ENCODE measurements around the gene NOM1.
"Not testable (repeated sequence)": the region's sequence is repeated elsewhere in the genome, so short reads cannot be mapped to it uniquely, and the experiment has no call there.

NOM1 gene, protein sequence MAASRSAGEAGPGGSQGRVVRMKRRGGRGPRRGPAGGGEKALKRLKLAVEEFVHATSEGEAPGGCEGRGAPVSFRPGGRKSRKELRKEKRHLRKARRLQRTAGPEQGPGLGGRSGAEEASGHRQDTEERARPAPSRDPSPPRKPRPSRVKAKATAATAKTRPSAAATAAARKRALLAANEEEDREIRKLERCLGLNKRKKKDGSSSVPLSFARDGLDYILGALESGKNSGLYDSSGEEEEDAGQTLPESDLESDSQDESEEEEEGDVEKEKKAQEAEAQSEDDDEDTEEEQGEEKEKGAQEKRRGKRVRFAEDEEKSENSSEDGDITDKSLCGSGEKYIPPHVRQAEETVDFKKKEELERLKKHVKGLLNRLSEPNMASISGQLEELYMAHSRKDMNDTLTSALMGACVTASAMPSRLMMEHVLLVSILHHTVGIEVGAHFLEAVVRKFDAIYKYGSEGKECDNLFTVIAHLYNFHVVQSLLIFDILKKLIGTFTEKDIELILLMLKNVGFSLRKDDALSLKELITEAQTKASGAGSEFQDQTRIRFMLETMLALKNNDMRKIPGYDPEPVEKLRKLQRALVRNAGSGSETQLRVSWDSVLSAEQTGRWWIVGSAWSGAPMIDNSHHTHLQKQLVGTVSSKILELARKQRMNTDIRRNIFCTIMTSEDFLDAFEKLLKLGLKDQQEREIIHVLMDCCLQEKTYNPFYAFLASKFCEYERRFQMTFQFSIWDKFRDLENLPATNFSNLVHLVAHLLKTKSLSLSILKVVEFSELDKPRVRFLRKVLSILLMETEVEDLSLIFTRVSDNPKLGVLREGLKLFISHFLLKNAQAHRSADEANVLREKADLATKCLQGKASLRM

DNA sequence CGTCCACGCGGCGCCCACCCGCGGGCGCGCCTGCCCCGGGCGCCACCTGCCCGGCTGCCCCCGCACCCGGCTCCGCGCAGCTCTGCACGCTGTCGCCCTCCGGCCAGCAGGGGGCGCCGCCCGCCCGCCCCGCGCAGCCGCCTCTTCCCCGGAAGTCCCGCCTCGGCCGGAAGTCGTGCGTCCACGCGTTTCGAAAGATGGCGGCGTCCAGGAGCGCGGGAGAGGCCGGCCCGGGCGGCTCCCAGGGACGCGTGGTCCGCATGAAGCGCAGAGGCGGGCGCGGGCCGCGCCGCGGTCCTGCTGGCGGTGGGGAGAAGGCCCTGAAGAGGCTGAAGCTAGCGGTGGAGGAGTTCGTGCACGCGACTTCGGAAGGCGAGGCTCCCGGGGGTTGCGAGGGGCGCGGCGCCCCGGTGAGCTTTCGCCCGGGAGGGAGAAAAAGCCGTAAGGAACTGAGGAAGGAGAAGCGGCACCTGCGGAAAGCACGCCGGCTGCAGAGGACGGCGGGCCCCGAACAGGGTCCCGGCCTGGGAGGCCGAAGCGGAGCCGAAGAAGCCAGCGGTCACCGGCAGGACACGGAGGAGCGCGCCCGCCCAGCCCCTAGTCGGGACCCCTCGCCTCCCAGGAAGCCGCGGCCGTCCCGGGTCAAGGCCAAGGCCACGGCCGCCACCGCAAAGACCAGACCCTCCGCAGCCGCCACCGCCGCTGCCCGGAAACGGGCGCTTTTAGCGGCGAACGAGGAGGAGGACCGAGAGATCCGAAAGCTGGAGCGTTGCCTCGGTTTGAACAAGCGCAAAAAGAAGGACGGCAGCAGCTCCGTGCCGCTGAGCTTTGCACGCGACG, at the start of gene NOM1:
TSS of gene NOM1 (plus strand) at position 172 of the 840 bp plus-strand sequence. CDS start at position 198, 26 bp downstream.
- DNase-seq, result peak; percentile 91 to 96 (median 95)

DNA sequence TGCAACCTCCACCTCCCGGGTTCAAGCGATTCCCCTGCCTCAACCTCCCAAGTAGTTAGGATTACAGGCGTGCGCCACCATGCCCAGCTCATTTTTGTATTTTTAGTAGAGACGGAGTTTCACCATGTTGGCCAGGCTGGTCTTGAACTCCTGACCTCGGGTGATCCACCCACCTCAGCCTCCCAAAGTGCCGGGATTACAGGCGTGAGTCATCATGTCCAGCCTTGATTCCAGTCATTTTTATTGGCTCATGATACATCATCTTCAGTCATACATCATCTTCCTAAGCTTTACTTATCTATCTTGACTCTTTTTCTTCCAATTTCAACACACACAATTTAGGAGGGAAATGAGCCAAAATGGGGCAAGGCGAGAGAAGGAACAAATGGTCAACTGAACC, 49.4 kb upstream of the NOM1 start:
- DNase-seq, result not testable (repeated sequence)

DNA sequence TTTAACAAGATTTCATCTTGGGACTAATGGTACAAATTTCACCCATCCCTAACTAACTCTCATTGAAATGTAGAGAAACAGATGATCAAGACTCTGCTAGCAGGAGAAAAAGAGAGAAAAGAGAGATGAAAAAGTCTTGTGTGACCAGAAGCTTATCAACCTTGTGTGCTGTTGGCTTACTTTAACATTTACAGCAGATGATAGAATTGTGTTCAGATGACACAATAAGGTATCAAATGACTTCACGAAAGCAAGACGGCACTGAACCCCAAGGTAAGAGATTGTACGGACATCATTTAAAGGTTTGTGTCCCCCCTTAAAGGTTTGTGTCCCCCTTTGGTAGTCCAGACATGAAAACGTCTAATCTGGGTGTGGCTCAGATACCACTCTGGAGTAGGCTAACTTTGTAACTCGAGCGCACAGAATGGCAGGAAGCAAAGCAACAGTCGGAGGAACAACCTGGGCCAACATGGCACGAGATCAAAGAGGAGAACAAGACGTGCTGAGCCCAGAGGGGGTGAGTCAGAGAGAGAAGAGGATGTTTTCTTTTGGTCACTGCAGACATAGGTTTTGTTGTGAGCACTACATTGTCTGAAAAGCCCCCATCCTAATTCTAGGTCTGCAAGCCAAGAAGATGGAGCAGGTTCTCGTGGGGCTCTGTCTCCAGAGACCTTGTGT, 46.1 kb upstream of the NOM1 start:
- no peak for DNase-seq

DNA sequence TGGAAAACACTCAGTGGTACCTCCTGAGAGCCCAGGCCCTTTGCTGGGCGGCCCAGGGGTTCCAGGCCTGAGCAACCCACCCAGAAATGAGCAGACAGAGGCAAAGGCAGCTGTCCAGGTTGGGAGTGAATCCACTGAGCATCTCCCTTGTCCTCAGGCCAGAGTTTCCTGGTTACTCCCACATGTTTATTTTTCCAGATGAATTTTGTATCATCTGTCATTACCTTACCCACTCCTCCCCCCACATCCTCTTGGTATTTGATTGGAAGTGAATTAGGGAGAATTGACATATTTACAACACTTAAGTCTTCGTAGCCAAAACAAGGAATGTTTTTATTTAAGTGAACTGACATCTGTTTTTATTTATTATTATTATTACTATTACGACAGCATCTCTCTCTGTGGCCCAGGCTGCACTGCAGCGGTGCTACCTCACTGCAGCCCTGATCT, 43.3 kb upstream of the NOM1 start:
- peak in 1 of 3 experiments; percentile 16 for DNase-seq

DNA sequence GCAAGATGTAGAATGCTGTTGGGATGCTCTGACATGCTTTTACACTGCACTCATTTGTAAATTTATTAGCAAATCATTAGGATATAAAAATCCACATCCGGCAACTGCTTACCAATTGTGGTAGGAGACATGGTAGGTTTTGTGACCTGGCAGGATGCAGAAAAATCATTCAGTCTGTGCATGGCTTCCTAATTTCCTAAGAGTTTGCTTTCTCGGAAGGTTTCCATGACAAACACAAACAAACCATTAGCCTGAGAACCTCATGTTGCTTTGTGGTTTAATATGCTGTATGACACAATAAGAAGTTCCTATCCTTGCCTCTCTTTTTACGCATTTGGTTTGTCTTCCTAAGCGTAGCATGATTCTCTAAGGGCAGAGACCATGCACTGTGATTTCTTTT, 41.9 kb upstream of the NOM1 start:
- DNase-seq, result peak in 1 of 3 experiments; percentile 21

DNA sequence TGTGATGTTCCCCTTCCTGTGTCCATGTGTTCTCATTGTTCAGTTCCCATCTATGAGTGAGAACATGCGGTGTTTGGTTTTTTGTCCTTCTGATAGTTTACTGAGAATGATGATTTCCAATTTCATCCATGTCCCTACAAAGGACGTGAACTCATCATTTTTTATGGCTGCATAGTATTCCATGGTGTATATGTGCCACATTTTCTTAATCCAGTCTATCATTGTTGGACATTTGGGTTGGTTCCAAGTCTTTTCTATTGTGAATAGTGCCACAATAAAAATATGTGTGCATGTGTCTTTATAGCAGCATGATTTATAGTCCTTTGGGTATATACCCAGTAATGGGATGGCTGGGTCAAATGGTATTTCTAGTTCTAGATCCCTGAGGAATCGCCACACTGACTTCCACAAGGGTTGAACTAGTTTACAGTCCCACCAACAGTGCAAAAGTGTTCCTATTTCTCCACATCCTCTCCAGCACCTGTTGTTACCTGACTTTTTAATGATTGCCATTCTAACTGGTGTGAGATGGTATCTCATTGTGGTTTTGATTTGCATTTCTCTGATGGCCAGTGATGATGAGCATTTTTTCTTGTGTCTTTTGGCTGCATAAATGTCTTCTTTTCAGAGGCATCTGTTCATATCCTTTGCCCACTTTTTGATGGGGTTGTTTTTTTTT, 39.8 kb upstream of the NOM1 start:
- not testable (repeated sequence) for DNase-seq

DNA sequence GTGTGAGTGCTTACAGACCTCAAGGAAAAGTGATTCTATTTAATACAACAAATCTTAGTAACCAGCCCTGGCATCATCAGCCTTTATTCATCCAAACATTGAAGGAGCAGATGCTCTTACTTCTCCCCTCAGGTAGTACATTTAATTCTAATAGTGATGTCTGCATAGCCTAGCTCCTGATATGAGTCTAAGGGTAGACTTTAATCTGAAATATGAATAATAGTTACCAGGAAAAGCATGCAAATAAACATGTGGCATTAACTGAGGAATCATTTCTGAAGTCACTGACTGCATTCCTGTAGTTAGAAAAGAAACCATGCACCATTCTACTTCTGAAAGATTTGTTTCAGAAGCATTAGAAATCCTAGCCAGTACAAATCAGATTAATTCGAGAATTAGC, 30.9 kb upstream of the NOM1 start:
- DNase-seq, result no peak

DNA sequence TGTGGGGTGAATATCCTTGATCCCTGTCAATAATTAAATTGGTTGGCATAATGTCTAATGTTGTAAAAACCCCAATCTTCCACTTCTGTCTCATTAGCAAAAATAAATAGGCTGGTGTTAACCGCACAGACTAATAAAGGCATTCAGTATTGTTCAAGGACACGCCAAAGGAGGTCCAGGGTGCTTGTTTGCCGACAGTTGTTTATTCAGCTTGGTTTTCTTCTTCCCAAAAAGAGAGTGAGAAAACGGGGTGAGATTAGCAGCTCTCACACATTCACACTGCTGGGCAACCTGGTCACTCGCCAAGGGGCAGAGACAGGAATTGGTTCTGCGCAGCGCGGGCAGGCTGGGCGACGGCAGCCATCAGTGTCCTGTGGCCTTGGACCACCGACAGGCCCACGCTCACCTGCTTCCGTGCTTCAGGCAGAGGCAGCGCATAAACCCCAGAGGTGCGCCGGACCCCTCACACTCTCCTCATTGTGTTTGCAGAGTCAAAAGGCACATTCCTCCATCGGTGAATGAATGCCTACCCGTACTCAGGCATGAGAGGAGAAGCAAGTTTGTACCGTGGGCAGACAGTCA, 30.3 kb upstream of the NOM1 start:
- peak in 1 of 3 experiments; percentile 58 for DNase-seq

DNA sequence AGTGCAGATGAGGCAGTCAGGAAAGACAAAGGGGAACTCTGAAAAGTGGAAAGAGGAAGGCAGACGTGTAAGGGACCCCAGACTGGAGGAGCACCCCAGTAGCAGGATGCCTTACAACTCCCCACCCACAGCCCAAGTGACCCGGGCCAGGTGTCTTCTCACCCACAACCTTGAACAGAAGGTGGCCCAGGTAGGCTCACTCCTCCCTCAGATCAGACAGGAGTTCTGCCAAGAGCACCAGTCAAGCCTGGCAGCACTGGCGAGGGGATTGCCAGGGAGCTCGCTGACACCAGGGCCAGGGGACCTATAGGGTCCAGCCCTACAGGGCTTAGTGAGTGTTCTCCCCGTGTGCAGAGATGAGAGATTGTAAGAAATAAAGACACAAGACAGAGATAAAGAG, 29.4 kb upstream of the NOM1 start:
- DNase-seq, result no peak

DNA sequence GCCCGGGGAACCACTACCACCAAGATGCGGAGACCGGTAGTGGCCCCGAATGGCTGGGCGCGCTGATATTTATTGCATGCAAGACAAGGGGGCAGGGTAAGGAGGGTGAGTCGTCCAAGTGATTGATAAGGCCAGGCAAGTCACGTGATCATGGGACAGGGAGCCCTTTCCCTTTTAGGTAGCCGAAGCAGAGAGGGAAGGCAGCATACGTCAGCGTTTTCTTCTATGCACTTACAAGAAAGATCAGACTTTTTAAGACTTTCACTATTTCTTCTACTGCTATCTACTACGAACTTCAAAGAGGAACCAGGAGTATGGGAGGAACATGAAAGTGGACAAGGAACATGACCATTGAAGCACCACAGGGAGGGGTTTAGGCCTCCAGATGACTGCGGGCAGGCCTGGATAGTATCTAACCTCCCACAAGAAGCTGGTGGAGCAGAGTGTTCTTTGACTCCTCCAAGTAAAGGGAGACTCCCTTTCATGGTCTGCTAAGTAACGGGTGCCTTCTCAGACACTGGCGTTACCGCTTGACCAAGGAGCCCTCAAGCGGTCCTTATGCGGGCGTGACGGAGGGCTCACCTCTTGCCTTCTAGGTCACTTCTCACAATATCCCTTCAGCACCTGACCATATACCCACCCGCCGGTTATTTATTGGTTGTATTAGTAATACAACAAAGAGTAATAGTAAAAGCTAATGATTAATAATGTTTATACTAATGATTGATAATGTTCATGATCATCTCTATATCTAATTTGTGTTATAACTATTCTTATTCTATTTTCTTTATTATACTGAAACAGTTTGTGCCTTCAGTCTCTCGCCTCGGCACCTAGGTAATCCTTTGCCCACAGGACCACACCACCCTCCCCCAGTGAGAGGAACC, 28.8 kb upstream of the NOM1 start:
- DNase-seq, result not testable (repeated sequence)

DNA sequence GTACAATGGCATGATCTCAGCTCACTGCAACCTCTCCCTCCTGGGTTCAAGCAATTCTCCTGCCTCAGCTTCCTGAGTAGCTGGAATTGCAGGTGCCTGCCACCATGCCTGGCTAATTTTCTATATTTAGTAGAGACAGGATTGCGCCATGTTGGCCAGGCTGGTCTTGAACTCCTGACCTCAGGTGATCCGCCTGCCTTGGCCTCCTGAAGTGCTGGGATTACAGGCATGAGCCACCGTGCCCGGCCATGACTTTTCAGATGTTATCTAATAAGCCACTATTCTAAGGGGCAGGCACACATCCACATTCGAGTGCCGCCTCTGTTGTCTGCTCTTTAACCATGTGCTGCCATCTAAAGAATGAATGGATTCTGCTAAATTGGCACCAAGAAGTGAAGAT, 27.2 kb upstream of the NOM1 start:
- DNase-seq, result not testable (repeated sequence)

DNA sequence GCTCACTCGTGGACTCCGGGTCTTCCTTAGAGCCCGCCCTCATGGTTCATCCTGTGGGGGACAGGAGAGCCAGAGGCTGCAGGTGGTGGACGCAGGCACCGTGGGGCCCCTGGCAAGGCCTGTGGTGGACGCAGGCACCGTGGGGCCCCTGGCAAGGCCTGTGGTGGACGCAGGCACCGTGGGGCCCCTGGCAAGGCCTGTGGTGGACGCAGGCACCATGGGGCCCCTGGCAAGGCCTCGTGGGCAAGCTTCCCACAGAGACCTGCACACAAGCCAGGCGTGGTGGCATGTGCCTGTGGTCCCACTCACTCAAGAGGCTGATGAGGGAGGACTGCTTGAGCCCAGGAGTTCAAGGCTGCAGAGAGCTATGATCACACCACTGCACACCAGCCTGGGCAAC, 23.7 kb upstream of the NOM1 start:
- DNase-seq, result not testable (repeated sequence)

DNA sequence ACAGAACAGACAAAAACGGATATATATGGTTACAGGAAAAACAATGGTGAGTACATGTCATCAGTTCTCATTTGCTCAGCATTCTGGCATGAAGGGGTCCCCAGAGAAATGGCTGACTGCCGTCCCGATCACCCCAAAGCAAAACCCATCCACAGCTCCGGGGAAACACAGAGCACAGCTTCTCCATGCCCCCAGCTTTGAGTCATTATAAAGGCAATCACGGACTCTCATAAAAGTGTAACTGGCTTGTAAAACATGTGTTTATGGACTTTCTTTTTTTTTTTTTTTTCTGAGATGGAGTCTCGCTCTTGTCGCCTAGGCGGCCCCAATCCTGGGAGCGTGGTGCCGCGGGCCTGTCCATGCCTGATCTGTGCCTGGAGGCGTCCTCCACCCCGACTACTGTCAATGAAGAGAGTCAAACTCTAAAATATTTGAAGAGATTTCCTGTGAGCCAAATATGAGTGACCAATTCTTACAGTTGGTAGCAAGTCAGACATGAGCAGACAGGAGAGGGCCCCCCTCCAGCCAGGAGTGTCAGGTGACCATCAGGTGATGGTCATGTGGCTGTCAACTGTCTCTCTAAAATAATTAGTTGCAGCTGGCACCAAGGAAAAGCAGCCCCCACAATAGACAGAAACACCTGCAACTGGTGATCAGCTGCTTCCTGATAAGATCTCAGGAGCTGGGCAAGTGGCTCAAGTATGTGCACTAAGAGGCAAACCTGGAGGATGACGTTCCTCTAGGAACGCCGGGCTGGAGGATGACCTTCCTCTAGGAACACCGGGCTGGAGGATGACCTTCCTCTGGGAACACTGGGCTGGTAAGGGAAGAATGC, 21.7 kb upstream of the NOM1 start:
- peak in 2 of 3 experiments; percentile 13 to 67 for DNase-seq

DNA sequence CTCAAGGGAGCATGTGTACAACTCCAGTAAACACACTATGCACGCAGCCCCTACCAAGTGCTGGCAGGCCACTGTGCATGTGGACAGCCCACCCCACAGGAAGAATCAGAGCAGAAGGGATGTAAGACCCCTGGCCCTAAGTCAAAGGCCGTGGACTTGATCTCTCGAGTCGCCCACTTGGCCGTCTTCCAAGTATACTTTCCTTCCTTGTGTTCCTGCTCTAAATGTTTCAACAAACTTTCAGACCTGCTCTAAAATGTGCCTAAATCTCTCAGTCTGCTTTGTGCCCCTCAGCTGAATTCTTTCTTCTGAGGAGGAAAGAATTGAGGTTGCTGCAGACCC, 21.1 kb upstream of the NOM1 start:
- no peak for DNase-seq

DNA sequence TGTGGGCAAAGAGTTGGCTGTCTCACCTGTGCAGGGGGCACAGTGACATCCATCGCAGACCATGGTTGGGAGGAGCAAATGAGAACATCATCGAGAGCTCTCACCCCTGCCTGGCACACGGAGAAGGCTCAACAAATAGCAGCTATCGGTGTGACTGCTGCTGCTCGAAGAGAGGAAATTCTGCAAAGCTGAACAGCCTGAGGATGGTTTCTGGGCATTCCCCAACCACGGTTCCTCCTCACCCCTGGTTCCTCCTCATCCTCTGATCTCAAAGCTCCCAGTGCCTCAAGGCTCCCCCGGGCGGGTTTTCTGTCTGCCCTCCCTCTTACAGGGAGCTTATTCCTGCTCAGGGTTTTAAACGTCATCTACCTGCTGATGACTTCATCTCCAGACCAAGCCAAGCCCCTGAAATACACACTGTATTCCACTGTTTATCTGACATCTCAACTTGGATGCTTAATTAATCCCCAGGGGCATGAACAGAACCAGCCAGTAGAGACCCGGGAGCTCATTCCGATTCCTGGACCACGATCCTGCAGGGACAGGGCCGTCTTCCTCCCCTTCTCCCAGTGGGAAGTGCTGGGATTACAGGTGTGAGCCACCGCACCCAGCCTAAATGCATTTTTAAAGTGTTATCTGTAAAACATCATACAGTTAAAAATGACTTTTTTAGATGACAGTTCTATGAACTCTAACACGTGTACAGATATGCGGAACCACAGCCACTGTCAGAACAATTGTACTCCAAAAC, 19.5 kb upstream of the NOM1 start:
- no peak for DNase-seq

DNA sequence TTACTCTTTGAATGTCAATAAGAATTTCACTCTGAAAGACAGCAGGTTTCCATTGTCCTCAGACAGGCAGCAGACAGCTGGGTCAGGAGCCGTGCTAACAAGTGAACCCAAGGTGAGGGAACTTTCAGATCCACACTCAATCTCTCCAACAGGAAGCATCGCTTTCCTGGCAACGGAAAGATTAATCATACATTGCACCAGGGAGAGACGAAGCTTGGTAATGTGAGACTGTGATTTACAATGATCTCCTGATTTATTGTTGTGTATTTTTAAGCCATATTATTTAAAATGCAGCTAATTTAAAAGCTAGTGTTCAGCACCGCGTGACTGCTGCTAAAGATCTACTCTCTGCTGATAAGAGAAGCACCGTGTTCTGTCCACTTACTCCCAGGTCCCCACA, 17.5 kb upstream of the NOM1 start:
- DNase-seq, result peak in 2 of 3 experiments; percentile 42 to 77

DNA sequence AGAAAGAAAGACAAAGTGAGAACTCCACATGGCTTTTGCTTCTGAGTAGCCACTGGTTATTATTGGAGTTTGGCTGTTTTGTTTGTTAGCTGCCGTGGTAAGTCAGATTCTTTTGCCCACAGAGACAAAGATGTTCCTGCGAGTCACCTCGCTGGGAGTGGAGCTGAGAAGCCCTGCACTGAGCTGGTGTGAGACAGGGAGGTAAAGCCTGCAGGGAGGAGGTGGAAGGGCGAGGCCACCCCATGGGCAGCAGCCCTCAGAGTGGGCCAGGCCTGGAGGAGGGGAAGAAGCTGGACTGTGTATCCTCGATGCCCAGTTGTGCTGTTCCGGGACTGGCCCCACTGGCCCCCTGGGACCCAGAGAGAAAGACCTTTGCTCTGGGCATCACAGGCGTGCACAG, 14.3 kb upstream of the NOM1 start:
- no peak for DNase-seq

DNA sequence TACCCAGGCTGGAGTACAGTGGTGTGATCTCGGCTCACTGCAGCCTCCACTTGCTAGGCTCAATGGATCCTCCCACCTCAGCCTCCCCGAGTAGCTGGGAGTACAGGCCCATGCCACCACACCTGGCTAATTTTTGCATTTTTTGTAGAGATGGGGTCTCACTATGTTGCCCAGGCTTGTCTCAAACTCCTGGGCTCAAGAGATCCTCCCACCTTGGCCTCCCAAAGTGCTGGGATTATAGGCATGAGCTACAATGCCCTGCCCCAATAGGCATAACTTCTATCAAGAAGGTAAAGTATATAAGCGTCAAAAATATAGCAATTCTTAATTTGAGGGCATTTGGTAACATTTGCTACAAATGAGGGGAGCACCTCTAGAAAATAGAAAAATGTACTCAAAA, 12.7 kb upstream of the NOM1 start:
- DNase-seq, result not testable (repeated sequence)

All from NCI-H1417 (cell line).